ENCODE results near the gene WHRN.

Gene WHRN

DNA sequence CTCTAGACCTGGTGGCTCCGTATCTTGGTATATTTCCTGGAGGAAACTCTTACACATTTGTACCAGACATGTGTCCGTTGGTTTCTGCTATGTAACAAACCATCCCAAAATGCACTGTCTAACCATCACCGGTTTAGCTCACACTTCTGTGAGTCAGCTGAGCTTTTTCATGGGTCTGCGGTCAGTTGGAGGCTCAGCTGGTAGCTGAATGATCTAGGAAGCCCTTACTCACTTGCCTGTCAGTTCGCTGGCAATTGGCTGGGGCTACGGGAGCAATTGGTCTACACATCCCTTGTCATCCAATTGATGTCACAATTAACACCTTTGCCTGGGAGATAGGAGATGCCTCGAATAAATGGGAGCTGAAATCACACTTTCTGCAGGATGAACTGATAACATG is 11.6 kb upstream of the WHRN start:
- no peak for DNase-seq (ENCODE audit: low spot score)
- in situ Hi-C loops (cut with MboI; ENCODE audit: low pct_unique_long_range_greater_than_20kb, low sequenced_read_pairs, unreplicated experiment): no loop called here
- TF ChIP-seq, protein P1, sequence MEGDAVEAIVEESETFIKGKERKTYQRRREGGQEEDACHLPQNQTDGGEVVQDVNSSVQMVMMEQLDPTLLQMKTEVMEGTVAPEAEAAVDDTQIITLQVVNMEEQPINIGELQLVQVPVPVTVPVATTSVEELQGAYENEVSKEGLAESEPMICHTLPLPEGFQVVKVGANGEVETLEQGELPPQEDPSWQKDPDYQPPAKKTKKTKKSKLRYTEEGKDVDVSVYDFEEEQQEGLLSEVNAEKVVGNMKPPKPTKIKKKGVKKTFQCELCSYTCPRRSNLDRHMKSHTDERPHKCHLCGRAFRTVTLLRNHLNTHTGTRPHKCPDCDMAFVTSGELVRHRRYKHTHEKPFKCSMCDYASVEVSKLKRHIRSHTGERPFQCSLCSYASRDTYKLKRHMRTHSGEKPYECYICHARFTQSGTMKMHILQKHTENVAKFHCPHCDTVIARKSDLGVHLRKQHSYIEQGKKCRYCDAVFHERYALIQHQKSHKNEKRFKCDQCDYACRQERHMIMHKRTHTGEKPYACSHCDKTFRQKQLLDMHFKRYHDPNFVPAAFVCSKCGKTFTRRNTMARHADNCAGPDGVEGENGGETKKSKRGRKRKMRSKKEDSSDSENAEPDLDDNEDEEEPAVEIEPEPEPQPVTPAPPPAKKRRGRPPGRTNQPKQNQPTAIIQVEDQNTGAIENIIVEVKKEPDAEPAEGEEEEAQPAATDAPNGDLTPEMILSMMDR (IDR thresholded peaks at IDR 0.05; ENCODE audit: extremely low read depth, insufficient read depth, missing control alignments): no peak

DNA sequence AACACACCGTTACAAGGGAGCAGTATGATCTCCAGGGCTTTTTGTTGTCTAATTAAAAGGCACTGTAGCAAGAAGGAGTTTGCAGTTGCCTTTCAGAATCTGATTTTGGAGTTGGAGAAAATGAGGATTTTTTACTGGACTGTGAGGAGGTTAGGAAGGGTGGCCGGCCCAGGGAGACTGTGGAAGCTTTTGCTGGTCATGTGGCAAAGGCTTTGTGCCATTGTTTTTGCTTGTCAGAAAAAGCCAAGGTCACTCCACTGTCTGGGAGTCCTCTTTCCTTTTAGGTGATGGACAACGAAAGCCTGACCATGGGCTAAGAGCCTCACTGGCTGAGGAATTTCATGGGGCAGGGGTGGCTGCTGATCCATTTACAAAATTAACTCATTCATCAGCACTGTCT is 10.3 kb upstream of the WHRN start:
- no peak for DNase-seq (ENCODE audit: low spot score)
- TF ChIP-seq, protein P1 (IDR thresholded peaks at IDR 0.05; ENCODE audit: extremely low read depth, insufficient read depth, missing control alignments): no peak
- in situ Hi-C loops (cut with MboI; ENCODE audit: low pct_unique_long_range_greater_than_20kb, low sequenced_read_pairs, unreplicated experiment): no loop called here

DNA sequence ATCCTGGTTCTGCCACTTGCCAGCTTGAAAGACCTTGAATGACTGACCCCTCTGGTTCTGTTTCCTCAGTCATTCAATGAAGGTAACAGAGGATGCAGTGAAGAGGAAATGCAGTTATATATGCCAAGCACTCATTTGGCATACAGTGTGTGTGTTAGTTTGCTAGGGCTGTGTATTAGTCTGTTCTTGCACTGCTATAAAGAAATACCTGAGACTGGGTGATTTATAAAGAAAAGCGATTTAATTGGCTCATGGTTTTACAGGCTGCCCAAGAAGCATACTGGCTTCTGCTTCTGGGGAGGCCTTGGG is 8.6 kb upstream of the WHRN start:
- in situ Hi-C loops (cut with MboI; ENCODE audit: low pct_unique_long_range_greater_than_20kb, low sequenced_read_pairs, unreplicated experiment): no loop called here
- no peak for DNase-seq (ENCODE audit: low spot score)
- TF ChIP-seq, protein P1 (IDR thresholded peaks at IDR 0.05; ENCODE audit: extremely low read depth, insufficient read depth, missing control alignments): no peak

DNA sequence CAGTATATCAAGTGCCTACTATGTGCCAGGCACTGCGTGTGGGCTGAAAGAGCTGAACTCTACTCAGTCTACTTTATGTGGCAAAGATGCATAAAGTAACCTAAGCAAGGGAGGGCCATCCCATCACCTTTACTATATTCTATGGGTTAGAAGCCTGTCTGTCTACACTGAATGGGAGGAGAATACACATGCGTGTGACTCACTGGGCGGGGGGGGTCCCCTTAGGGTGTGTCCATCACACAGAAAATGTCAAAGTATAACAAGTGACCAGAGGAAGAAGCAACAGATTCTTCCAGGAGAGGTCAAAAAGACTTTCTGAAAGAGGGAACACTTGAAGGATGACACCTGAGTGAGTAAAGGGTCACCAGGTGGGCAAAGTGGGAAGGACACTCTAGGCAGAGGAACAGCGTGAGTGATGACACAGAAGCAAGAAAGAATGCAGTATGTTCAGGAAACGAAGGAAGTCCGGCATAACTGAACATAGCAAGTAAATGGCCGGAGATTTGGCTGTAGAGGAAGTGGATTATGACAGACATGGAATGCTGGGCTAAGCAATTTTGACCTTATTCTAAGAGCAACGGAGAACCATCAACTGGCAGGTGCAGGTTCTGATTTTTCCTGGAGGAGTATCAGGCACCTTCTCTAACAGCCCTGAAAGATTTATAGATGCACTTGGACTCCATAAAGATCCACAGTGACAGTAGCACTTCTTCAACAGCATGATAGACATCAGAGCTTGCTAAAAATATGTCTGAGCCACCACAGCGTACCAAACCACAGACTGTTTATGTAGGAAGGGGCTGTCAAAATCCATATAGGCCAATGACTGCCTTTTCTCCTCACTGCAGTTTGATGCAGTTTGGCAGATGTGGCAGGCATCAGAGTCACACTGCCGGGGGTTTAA is 8.0 kb upstream of the WHRN start:
- in situ Hi-C loops (cut with MboI; ENCODE audit: low pct_unique_long_range_greater_than_20kb, low sequenced_read_pairs, unreplicated experiment): no loop called here
- DNase-seq (ENCODE audit: low spot score): no peak
- TF ChIP-seq, protein P1 (IDR thresholded peaks at IDR 0.05; ENCODE audit: extremely low read depth, insufficient read depth, missing control alignments): no peak

DNA sequence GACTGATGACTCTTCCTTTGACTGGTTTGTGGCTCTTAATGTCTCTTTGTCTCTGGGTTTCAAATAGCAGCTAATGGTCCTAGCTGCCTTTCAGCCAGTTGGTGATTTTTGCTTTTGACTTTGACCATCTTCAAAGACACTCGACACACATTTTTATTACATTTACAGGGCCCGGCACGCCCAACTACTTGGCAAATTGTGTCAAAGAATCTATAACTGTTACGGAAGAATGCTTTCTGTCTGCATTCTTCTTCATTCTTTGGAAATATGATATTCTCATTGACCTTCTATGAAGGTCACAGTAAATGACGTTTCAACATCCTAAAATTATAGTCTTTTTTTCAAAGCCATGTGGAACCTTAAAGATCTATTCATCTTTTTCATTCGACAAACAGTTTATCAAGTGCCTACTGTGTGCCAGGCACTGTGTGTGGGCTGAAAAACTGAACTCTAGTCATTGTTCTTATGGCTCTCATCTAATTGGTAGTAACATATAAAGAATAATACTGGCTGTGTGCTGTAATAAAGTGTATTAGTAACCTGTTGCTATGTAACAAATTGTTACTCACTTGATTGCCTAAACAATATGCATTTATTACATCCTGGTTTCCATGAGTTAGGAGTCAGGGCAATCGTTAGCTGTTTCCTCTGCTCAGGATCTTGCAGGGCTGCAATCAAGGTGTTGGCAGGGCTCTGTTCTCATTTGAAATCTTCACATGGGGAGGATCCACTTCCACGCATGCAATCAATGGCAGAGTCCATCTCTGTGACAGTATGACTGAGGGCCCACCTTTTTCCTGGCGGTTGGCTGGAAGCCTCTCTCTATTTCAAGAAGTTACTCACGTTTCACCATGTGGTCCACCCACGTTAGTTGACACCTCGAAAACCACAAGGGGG is 7.0 kb upstream of the WHRN start:
- no peak for DNase-seq (ENCODE audit: low spot score)
- in situ Hi-C loops (cut with MboI; ENCODE audit: low pct_unique_long_range_greater_than_20kb, low sequenced_read_pairs, unreplicated experiment): no loop called here
- TF ChIP-seq, protein P1 (IDR thresholded peaks at IDR 0.05; ENCODE audit: extremely low read depth, insufficient read depth, missing control alignments): no peak

DNA sequence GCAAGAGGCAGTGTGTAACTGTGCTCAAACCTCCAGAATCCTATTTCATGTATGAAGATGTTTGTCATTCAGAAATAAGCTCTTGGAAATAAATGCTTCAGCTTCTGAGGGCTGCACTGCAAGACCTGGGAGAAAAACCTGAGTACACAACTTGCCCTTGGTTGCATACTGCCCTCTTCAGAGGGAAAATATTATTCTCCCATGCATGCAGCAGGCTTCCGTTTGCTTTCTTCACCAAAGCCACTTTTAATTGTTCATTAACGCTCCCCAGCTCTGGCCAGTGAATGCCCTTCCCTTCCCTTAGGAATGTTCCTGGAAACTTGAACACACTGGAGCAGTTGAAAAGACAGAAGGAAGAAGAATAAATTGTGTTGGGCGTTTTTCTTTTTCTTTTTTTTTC is 2.5 kb upstream of the WHRN start:
- TF ChIP-seq, protein P1 (IDR thresholded peaks at IDR 0.05; ENCODE audit: extremely low read depth, insufficient read depth, missing control alignments): peak; percentile 49
- DNase-seq (ENCODE audit: low spot score): peak; percentile 62
- in situ Hi-C loops (cut with MboI; ENCODE audit: low pct_unique_long_range_greater_than_20kb, low sequenced_read_pairs, unreplicated experiment): no loop called here
